HepG2 (cell line): ENCODE data around the gene ERRFI1. TPM values are rescaled to one million over a fixed set of nuclear protein-coding genes. Genes with fewer than 3 reads are reported as not detected.

Source experiments
- ELF1 ChIP-seq: sonication (generic); formaldehyde crosslinking; IDR thresholded peaks from 2 replicates; pipeline ENCODE4 v1.4.0; 2020; ENCODE audit warnings: missing genetic modification reagents
- HHEX ChIP-seq: IDR thresholded peaks from 2 replicates; pipeline ENCODE4 v1.6.1; 2016; ENCODE audit warnings: control low read depth
- HNF4A ChIP-seq: sonication (generic); formaldehyde crosslinking; IDR thresholded peaks from 2 replicates; pipeline ENCODE4 v1.4.0; 2020; ENCODE audit warnings: missing genetic modification reagents
- POLR2G ChIP-seq: fragments of 200-400 bp; formaldehyde crosslinking; IDR thresholded peaks from 2 replicates; pipeline ENCODE4 v1.6.1; 2018; ENCODE audit warnings: mild to moderate bottlenecking, low read depth, low read length, moderate library complexity
- RBAK ChIP-seq: sonication (generic); formaldehyde crosslinking; IDR thresholded peaks from 2 replicates; pipeline ENCODE4 v1.5.1; 2020; ENCODE audit warnings: mild to moderate bottlenecking, missing genetic modification reagents
- SYNCRIP ChIP-seq: fragments of 200-400 bp; formaldehyde crosslinking; IDR thresholded peaks from 2 replicates; pipeline ENCODE4 v1.6.1; 2018; ENCODE audit warnings: mild to moderate bottlenecking, low read depth, low read length; ENCODE audit not compliant: insufficient read depth
- TCF7 ChIP-seq: sonication (generic); IDR thresholded peaks from 2 replicates; pipeline ENCODE4 v1.6.1; 2016; ENCODE audit warnings: antibody characterized with exemption, low read depth
- TEAD3 ChIP-seq: optimal IDR thresholded peaks from 2 replicates; pipeline ENCODE3; 2016; ENCODE audit warnings: borderline replicate concordance
- YY1 ChIP-seq: IDR thresholded peaks from 2 replicates; pipeline ENCODE4 v1.6.1; 2011; ENCODE audit warnings: low read length, low read depth, moderate library complexity, mild to moderate bottlenecking; ENCODE audit not compliant: insufficient read depth, insufficient replicate concordance
- ZBTB14 ChIP-seq: sonication (generic); formaldehyde crosslinking; IDR thresholded peaks from 2 replicates; pipeline ENCODE4 v1.4.0; 2020; ENCODE audit warnings: missing genetic modification reagents
- ZBTB21 ChIP-seq: sonication (generic); formaldehyde crosslinking; IDR thresholded peaks from 2 replicates; pipeline ENCODE4 v1.4.0; 2020; ENCODE audit warnings: missing genetic modification reagents
- ZFP36L1 ChIP-seq: sonication (generic); formaldehyde crosslinking; IDR thresholded peaks from 2 replicates; pipeline ENCODE4 v1.8.0; 2022; ENCODE audit warnings: mild to moderate bottlenecking, missing genetic modification reagents, moderate library complexity
- ZFY ChIP-seq: sonication (generic); formaldehyde crosslinking; IDR thresholded peaks from 2 replicates; pipeline ENCODE4 v1.4.0; 2020; ENCODE audit warnings: missing genetic modification reagents
- ZNF234 ChIP-seq: sonication (generic); formaldehyde crosslinking; conservative IDR thresholded peaks from 2 replicates; pipeline ENCODE4 v1.5.1; 2020; ENCODE audit warnings: mild to moderate bottlenecking, missing genetic modification reagents
- ZNF292 ChIP-seq: sonication (generic); formaldehyde crosslinking; IDR thresholded peaks from 2 replicates; pipeline ENCODE4 v1.8.1; 2022; ENCODE audit warnings: mild to moderate bottlenecking, low read depth, missing genetic modification reagents, borderline replicate concordance
- ZNF362 ChIP-seq: sonication (generic); formaldehyde crosslinking; IDR thresholded peaks from 2 replicates; pipeline ENCODE4 v1.4.0; 2020; ENCODE audit warnings: missing genetic modification reagents, mild to moderate bottlenecking, borderline replicate concordance
- polyA plus RNA-seq, 8 experiments: library from polyadenylated mRNA; depleted of rRNA in 3 of 8; stranded (reverse) in 7 of 8; unstranded in 1 of 8; fragments of >200 nt; fragmentation: Illumina TruSeq in 4 of 8; extraction: Trizol in 4 of 8; gene quantifications; 2 replicates each; pipeline versions ENCODE4 v1.2.1 to v1.2.3, GENCODE V29; 2011 to 2016; ENCODE audit warnings: low read depth in 4 of 8, missing spikeins in 1 of 8, mixed read lengths in 1 of 8; ENCODE audit not compliant: insufficient read depth in 1 of 8
- total RNA-seq, 5 experiments: library from RNA; depleted of rRNA; stranded (reverse); fragments of >200 nt; fragmentation: Illumina TruSeq; extraction: Trizol; gene quantifications; 2 replicates each; pipeline ENCODE4 v1.2.3, GENCODE V29; 2016; ENCODE audit warnings: low read depth in 1 of 5

ERRFI1 gene
- total and polyA plus RNA-seq, 2 of the 13 experiments (the other 11 are each of a cell fraction or from before 2014, with no cell fraction given): 84.4 to 753 TPM

GRCh38 chr1:8070381-8070811, 44.3 kb upstream of the ERRFI1 start (continued):
- no peak for TF ChIP-seq SYNCRIP
- peak; percentile 53 for TF ChIP-seq TEAD3 (CRISPR knock-in tag)
- TF ChIP-seq ELF1 (CRISPR knock-in tag): 0 out of 2 replicates have a peak, but pooled peaks have one; percentile 10
- TF ChIP-seq ZBTB14 (CRISPR knock-in tag): no peak
- TF ChIP-seq ZFP36L1 (CRISPR knock-in tag): no peak
- TF ChIP-seq ZNF234: no peak
- no peak for TF ChIP-seq ZFY (CRISPR knock-in tag)
- TF ChIP-seq HNF4A: peak; percentile 48; the same call in 1 of the 2 replicates
- TF ChIP-seq ZNF292: 0 out of 2 replicates have a peak, but pooled peaks have one; percentile 23
- TF ChIP-seq ZBTB21 (CRISPR knock-in tag): no peak
- no peak for TF ChIP-seq RBAK
- no peak for TF ChIP-seq ZNF362 (CRISPR knock-in tag)
- peak; percentile 26; the same call in 1 of the 2 replicates for TF ChIP-seq TCF7
- TF ChIP-seq HHEX (CRISPR knock-in tag): no peak
- peak; percentile 17 for TF ChIP-seq YY1
- TF ChIP-seq POLR2G: peak; percentile 44; the same call in 1 of the 2 replicates
